H1 (cell line): Measurements from ENCODE around the gene AIPL1. TPM values are rescaled to one million over a fixed set of nuclear protein-coding genes. Genes with fewer than 3 reads are reported as not detected.

Experiments
- CBX8 ChIP-seq: fragments of 300-800, 300-1000 bp; sonication (generic); IDR thresholded peaks from 2 replicates; pipeline ENCODE4 v1.7.1; 2016; ENCODE audit warnings: low read depth, low read length, borderline replicate concordance
- CHD7 ChIP-seq: fragments of 300-600 bp; sonication (generic); IDR thresholded peaks from 2 replicates; pipeline ENCODE4 v1.7.1; 2012; ENCODE audit warnings: low read length, moderate library complexity, mild to moderate bottlenecking, inconsistent platforms; ENCODE audit not compliant: insufficient replicate concordance
- FOSL1 ChIP-seq: IDR thresholded peaks from 2 replicates; pipeline ENCODE4 v1.6.1; 2011; ENCODE audit warnings: mild to moderate bottlenecking, low read depth, low read length, moderate library complexity; ENCODE audit not compliant: insufficient read depth
- JUN ChIP-seq: IDR thresholded peaks from 2 replicates; pipeline ENCODE4 v1.6.1; 2011; ENCODE audit warnings: low read depth, mild to moderate bottlenecking, improper control_type of control experiment, low read length
- KDM1A ChIP-seq: fragments of 200-600, 300-600 bp; sonication (generic); IDR thresholded peaks from 2 replicates; pipeline ENCODE4 v1.7.1; 2016; ENCODE audit warnings: mild to moderate bottlenecking, low read length, borderline replicate concordance
- POLR2AphosphoS5 ChIP-seq: IDR thresholded peaks from 2 replicates; pipeline ENCODE4 v1.6.1; 2011; ENCODE audit warnings: low read depth, low read length
- SAP30 ChIP-seq: fragments of 300-600 bp; sonication (generic); IDR thresholded peaks from 2 replicates; pipeline ENCODE4 v1.7.1; 2012; ENCODE audit warnings: low read length, moderate library complexity, mild to moderate bottlenecking, inconsistent platforms; ENCODE audit not compliant: insufficient read depth, insufficient replicate concordance
- SIRT6 ChIP-seq: IDR thresholded peaks from one replicate; pipeline ENCODE4 v1.7.1; 2012; ENCODE audit warnings: low read length, inconsistent platforms
- SIX5 ChIP-seq: IDR thresholded peaks from 2 replicates; pipeline ENCODE4 v1.6.1; 2011; ENCODE audit warnings: mild to moderate bottlenecking, low read depth, low read length
- SP2 ChIP-seq: IDR thresholded peaks from 2 replicates; pipeline ENCODE4 v1.6.1; 2012; ENCODE audit warnings: mild to moderate bottlenecking, low read length, inconsistent platforms
- TBP ChIP-seq: IDR thresholded peaks from 2 replicates; pipeline ENCODE4 v1.6.1; 2011; ENCODE audit warnings: low read depth, low read length, improper control_type of control experiment
- polyA plus RNA-seq, 7 experiments: library from polyadenylated mRNA; depleted of rRNA in 3 of 7; stranded (reverse) in 5 of 7; unstranded in 2 of 7; fragments of >200 nt in 5 of 7; fragments of 200-250 nt in 2 of 7; gene quantifications; 1 replicate in 5 of 7; 2 replicates in 1 of 7; 4 replicates in 1 of 7; pipeline versions ENCODE4 v1.2.1 to v1.2.3, GENCODE V29; 2011 to 2013; ENCODE audit warnings: missing spikeins in 2 of 7, mixed read lengths in 2 of 7
- total RNA-seq: library from RNA; stranded (reverse); fragmentation: NEBNext Ultra II Directional; extraction: Animal tissue kit (Norgen Biotek cat#: 25700); gene quantifications from 2 replicates; pipeline ENCODE4 v1.2.1, GENCODE V29; 2021
- TF ChIP-seq, protein P1 (sequence below): IDR thresholded peaks from 2 replicates; pipeline ENCODE4 v1.6.1; 2011; ENCODE audit warnings: low read length, improper control_type of control experiment

Gene AIPL1
- total and polyA plus RNA-seq, 2 of the 8 experiments (the other 6 are each of a cell fraction or from before 2014, with no cell fraction given) = 0.56 to 0.71 TPM

- no peak for TF ChIP-seq CHD7
- no peak for TF ChIP-seq FOSL1
- no peak for TF ChIP-seq KDM1A
- TF ChIP-seq SIX5 = no peak
- no peak for TF ChIP-seq CBX8
- no peak for TF ChIP-seq SIRT6
- TF ChIP-seq TBP = no peak
- TF ChIP-seq, protein P1, sequence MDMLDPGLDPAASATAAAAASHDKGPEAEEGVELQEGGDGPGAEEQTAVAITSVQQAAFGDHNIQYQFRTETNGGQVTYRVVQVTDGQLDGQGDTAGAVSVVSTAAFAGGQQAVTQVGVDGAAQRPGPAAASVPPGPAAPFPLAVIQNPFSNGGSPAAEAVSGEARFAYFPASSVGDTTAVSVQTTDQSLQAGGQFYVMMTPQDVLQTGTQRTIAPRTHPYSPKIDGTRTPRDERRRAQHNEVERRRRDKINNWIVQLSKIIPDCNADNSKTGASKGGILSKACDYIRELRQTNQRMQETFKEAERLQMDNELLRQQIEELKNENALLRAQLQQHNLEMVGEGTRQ = no peak
- TF ChIP-seq SAP30 = no peak
- TF ChIP-seq JUN = no peak
- no peak for TF ChIP-seq POLR2AphosphoS5
- TF ChIP-seq SP2 = no peak
Observed at GRCh38 chr17:6387442-6387841, 47.5 kb downstream of the AIPL1 start (continued).
